Measurements from ENCODE around the gene PLA2G4A. TPM values are rescaled to one million over a fixed set of nuclear protein-coding genes. Genes with fewer than 3 reads are reported as not detected.

Gene PLA2G4A
- polyA plus RNA-seq, 1 donor (not counting 4 experiments of a cell fraction or from before 2014, with no cell fraction given): 29.2 TPM

DNA sequence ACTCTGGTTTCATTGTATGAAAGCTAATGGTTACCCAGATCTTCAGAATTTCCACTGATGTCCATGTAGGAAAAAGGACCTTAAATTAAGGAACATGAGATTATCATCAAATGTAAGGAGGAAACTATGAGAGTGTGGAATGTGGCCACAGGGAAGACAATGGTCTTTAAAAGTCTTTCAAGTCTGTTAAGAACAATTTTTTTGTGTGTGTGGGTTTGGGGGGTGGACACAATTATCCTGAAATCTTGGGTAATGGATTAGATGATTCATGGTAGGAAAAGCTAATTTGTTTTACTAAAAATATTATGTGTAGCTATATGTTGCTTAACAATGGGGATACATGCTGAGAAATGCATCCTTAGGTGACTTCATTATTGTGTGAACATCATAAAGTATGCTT, 72.9 kb downstream of the PLA2G4A start:
- no peak overlapping the region for H3K9ac ChIP-seq (ENCODE audit: control insufficient read depth, extremely low read depth, insufficient read depth, low read length)
- H3K9me3 ChIP-seq (ENCODE audit: control insufficient read depth, low read depth, low read length): no peaks in the 10 kb centered on the region
- no peak overlapping the region for H3K27ac ChIP-seq (ENCODE audit: control insufficient read depth, insufficient read depth, low read length)
- no peaks in the 10 kb centered on the region for H3K36me3 ChIP-seq (ENCODE audit: control insufficient read depth in 2 of 2, extremely low read depth in 1 of 2, insufficient read depth in 2 of 2, low read length in 2 of 2)
- no peaks in the 10 kb centered on the region for H3K9me1 ChIP-seq (ENCODE audit: control insufficient read depth, extremely low read depth, insufficient read depth, low read length)
- H3K4me1 ChIP-seq (ENCODE audit: control insufficient read depth, extremely low read depth, insufficient read depth, low read length): peaks cover 5% of the 10 kb centered on the region
- H4K20me1 ChIP-seq (ENCODE audit: control insufficient read depth, extremely low read depth, insufficient read depth, low read length): no peaks in the 10 kb centered on the region
- H3K27me3 ChIP-seq (ENCODE audit: control insufficient read depth, extremely low read depth, insufficient read depth, low read length): no peaks in the 10 kb centered on the region
- dilution Hi-C loops (cut with MboI; ENCODE audit: extremely low pct_ligation_motif_present, low sequenced_read_pairs): no loop called here
- no peaks in the 10 kb centered on the region for H3K79me2 ChIP-seq (ENCODE audit: control insufficient read depth, insufficient read depth, low read length)
- DNase-seq (ENCODE audit: low read depth, low spot score) (no peak), FAIRE-seq (no peak)
- TF ChIP-seq, protein P1, sequence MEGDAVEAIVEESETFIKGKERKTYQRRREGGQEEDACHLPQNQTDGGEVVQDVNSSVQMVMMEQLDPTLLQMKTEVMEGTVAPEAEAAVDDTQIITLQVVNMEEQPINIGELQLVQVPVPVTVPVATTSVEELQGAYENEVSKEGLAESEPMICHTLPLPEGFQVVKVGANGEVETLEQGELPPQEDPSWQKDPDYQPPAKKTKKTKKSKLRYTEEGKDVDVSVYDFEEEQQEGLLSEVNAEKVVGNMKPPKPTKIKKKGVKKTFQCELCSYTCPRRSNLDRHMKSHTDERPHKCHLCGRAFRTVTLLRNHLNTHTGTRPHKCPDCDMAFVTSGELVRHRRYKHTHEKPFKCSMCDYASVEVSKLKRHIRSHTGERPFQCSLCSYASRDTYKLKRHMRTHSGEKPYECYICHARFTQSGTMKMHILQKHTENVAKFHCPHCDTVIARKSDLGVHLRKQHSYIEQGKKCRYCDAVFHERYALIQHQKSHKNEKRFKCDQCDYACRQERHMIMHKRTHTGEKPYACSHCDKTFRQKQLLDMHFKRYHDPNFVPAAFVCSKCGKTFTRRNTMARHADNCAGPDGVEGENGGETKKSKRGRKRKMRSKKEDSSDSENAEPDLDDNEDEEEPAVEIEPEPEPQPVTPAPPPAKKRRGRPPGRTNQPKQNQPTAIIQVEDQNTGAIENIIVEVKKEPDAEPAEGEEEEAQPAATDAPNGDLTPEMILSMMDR (optimal IDR thresholded peaks at IDR 0.05 in 1 of 3, IDR thresholded peaks at IDR 0.05 in 1 of 3, conservative IDR thresholded peaks at IDR 0.05 in 1 of 3; ENCODE audit: extremely low read depth in 1 of 3, insufficient read depth in 2 of 3, low read length in 3 of 3): no peak
- no peak for TF ChIP-seq EZH2 (IDR thresholded peaks at IDR 0.05; ENCODE audit: low read length)
- no peak overlapping the region for H3K4me2 ChIP-seq (ENCODE audit: control insufficient read depth, extremely low read depth, insufficient read depth, low read depth, low read length)
- no peak overlapping the region for H3K4me3 ChIP-seq (ENCODE audit: control insufficient read depth in 2 of 3, extremely low read depth in 1 of 3, insufficient read depth in 2 of 3, low read depth in 1 of 3, low read length in 3 of 3)
- no peak overlapping the region for H2AFZ ChIP-seq (ENCODE audit: control insufficient read depth, low read length)

DNA sequence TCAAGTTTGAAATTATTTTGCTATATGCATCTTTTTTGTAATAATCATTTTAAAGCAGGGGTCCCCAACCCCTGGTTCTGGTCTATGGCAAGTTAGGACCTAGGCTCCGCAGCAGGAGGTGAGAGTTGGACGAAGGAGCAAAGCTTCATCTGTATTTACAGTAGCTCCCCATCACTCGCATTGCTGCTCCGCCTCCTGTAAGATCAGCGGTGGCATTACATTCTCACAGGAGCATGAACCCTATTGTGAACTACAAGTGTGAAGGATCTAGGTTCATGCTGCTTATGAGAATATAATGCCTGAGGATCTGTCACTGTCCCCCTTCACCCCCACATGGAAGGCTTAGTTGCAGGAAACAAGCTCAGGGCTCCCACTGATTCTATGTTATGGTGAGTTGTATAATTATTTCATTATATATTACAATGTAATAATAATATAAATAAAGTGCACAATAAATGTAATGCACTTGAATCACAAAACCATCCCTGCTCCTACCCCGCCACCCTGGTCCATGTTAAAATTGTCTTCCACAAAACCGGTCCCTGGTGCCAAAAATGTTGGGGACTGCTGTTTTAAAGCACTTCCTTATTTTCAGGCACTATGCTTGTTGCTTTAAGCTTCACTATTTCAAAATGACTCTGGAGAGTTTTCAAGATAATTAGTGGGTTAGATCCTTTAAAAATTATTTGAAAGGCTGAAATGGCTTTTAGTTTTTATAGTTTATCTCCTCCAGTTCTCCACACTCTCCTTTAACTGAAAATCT, 74.8 kb downstream of the PLA2G4A start:
- TF ChIP-seq, protein P1 (optimal IDR thresholded peaks at IDR 0.05 in 1 of 3, IDR thresholded peaks at IDR 0.05 in 1 of 3, conservative IDR thresholded peaks at IDR 0.05 in 1 of 3; ENCODE audit: extremely low read depth in 1 of 3, insufficient read depth in 2 of 3, low read length in 3 of 3): no peak
- TF ChIP-seq EZH2 (IDR thresholded peaks at IDR 0.05; ENCODE audit: low read length): no peak
- Histone ChIP-seq H3K9ac (ENCODE audit: control insufficient read depth, extremely low read depth, insufficient read depth, low read length) (no peak overlapping the region), H3K27ac (ENCODE audit: control insufficient read depth, insufficient read depth, low read length) (no peak overlapping the region), H3K4me3 (ENCODE audit: control insufficient read depth in 2 of 3, extremely low read depth in 1 of 3, insufficient read depth in 2 of 3, low read depth in 1 of 3, low read length in 3 of 3) (no peak overlapping the region), H3K27me3 (ENCODE audit: control insufficient read depth, extremely low read depth, insufficient read depth, low read length) (no peaks in the 10 kb centered on the region), H2AFZ (ENCODE audit: control insufficient read depth, low read length) (no peak overlapping the region), H3K9me1 (ENCODE audit: control insufficient read depth, extremely low read depth, insufficient read depth, low read length) (no peaks in the 10 kb centered on the region), H3K4me2 (ENCODE audit: control insufficient read depth, extremely low read depth, insufficient read depth, low read depth, low read length) (no peak overlapping the region), H3K4me1 (ENCODE audit: control insufficient read depth, extremely low read depth, insufficient read depth, low read length) (no peaks in the 10 kb centered on the region), H3K9me3 (ENCODE audit: control insufficient read depth, low read depth, low read length) (no peaks in the 10 kb centered on the region), H3K79me2 (ENCODE audit: control insufficient read depth, insufficient read depth, low read length) (no peaks in the 10 kb centered on the region), H4K20me1 (ENCODE audit: control insufficient read depth, extremely low read depth, insufficient read depth, low read length) (no peaks in the 10 kb centered on the region), H3K36me3 (ENCODE audit: control insufficient read depth in 2 of 2, extremely low read depth in 1 of 2, insufficient read depth in 2 of 2, low read length in 2 of 2) (no peaks in the 10 kb centered on the region)
- FAIRE-seq (no peak), DNase-seq (ENCODE audit: low read depth, low spot score) (no peak)
- dilution Hi-C loops (cut with MboI; ENCODE audit: extremely low pct_ligation_motif_present, low sequenced_read_pairs): no loop called here

Data from keratinocyte (primary cell).